Upper lobe of left lung (tissue), 4 donors: ENCODE measurements around the gene VPS8.

Experiments used
- CTCF ChIP-seq, 6 experiments: fragments of 450-650 bp in 4 of 6; fragments of 200-600 bp in 2 of 6; sonication (generic) in 2 of 6; IDR thresholded peaks; one replicate each; pipeline ENCODE4 v1.5.1; 2016 to 2019; ENCODE audit warnings: antibody characterized with exemption in 6 of 6
- POLR2A ChIP-seq, 4 donors: fragments of 450-650 bp; IDR thresholded peaks; one replicate each; pipeline ENCODE4 v1.5.1; 2016 to 2017; ENCODE audit warnings: antibody characterized with exemption in 4 of 4, mild to moderate bottlenecking in 2 of 4

- TF ChIP-seq POLR2A (IDR thresholded peaks at IDR 0.05) = no peak
- TF ChIP-seq CTCF (IDR thresholded peaks at IDR 0.05) = no peak
Measured at GRCh38 chr3:185042312-185043050, 230.5 kb downstream of the VPS8 start.
